ENCODE results near the gene ZNF485. TPM values are rescaled to one million over a fixed set of nuclear protein-coding genes. Genes with fewer than 3 reads are reported as not detected.

The ZNF485 gene
- 2.7 and 3.3 TPM in 2 replicates for polyA plus RNA-seq

DNA sequence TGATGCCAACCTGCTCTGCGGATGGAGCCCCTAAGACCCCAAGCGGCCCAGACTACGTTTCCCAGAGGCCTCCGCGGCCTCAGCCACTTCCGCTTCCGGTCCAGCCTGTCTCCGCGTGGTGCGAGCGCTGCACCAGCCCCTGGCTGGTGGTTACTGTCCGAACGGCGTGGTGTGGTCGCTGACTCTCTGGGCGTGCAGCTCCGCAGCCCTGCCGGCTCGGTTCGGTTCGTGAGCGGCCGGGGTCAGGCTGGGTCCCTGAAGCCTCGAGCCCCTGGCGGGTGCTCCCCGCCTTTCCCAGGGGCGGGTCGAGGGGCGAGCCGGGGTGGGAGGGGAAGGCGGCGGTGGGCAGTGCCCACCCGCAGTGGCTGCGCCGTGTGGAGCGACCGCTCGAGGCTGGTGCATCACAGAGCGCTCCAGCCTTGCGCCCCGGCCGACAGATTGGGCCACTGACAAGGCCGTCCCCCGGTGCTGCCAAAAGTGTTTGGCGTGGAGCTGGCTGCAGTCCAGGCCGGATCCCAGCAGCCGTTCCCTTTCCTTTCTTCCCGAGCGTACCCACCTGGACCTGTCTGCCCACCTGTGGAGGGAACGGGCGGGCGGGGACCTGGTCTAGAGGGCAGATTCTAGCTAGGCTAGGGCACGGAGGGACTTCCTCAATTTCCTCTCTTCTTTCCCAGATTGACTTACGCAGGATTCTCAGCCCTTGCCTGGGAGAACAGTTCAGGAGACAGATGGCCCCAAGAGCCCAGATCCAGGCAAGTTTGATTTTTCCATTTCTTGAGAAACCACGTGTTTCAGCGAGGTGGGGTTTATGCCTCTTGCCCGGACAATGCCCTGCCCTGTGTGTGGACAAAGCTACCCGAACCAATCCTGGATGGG is at the start of gene ZNF485:
ZNF485 (plus strand) TSS at position 116 of the 876 bp plus-strand sequence; CDS start at position 729, 613 bp downstream.

DNA sequence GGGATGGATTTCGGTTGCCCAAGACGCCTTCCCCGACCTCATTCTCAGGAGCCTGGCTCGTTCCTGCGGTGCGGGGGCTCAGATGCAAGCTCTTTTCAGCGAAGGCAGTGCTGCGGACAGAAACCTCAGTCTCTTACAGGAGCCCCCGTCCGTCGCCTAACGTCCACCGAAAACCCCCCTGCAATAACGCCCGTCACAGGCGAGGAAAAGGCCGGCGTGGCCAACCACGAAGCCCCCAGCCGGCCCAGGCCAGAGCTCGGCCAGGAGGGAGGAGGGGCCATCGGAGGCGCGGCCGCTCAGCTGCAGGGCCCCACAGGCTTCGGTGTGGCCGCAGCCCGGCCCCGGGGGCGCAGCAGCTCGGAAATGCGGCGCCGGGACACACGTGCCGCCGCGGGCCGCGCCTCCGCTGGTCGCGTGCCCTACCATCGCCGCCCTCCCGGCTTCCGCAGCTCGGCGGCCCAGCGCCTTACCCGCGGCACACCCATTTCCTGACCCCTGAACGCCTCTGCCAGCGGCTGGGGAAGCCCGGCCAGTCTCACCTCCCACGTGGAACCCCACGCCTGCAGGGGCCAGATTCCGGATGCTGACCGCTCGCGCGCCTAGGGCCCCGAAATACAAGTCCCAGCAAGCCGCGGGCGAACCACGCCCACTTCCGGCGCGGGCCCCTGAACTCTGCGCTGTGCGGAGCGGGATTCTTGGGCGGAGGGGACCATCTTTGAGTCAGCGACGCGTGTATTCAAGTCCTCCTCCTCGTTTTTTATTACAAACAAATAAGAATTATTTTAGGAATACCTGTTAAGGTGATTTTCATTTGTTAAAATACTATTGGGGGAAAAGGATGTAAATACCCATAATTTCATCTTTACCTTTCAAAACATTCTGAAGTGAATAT is 32.0 kb upstream of the ZNF485 start, which contains the start of gene ZNF239:
ZNF239 (minus strand) TSS at position 616 of the 892 bp plus-strand sequence. CDS start 16,537 bp downstream, outside the sequence.

GRCh38 chr10:43648398-43649184 is 42.4 kb downstream of the ZNF485 start, which contains the start of gene ZNF32:
Gene ZNF32 (minus strand): TSS chr10:43648881. CDS start chr10:43646133, 2,748 bp downstream.

Other genes starting within 250 kb of the ZNF485 start
- not detected in 2 replicates for gene FXYD4, start 234.8 kb upstream of the ZNF485 start, polyA plus RNA-seq
- 15.9 and 18.5 TPM in 2 replicates for gene HNRNPF, start 197.3 kb upstream of the ZNF485 start, polyA plus RNA-seq
- gene ZNF487, start 169.3 kb upstream of the ZNF485 start, polyA plus RNA-seq: 0.36 and 10.0 TPM in 2 replicates
- gene ZNF239, start 31.8 kb upstream of the ZNF485 start, polyA plus RNA-seq: 10.9 and 16.4 TPM in 2 replicates
- gene ZNF32, start 42.4 kb downstream of the ZNF485 start, polyA plus RNA-seq: 41.3 and 55.3 TPM in 2 replicates